Measurements from ENCODE around the gene OMA1. TPM values are rescaled to one million over a fixed set of nuclear protein-coding genes. Genes with fewer than 3 reads are reported as not detected.
A peak's percentile ranks its signal among the peaks of the same experiment; 100 is the strongest.

Gene OMA1
- polyA plus RNA-seq, 1 donor, result 33.7 TPM

DNA sequence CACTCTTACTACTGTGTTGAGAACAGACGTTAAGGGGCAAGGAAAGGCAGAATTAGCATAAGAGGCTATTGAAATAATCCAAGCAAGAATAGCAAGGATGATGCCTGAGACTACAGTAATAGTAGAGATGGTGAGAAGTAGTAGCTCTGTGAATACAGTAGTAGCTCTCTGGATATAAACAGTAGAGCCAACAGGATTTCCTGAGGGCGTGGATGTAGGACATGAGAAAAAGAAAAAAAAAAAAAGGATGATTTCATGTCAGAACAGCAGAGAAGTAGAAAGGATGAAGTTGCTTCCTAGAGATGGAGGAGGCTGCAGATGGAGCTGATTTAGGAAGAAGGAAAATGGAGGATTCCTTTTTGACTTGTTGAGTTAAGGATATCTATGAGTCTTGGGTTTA is 112.3 kb downstream of the OMA1 start:
- H3K4me3 ChIP-seq (ENCODE audit: low read length), result no peak overlapping the region
- DNase-seq, result no peak
- no peaks in the 10 kb centered on the region for H3K36me3 ChIP-seq (ENCODE audit: control insufficient read depth, insufficient read depth, low read length)
- no peaks in the 10 kb centered on the region for H3K4me1 ChIP-seq (ENCODE audit: control insufficient read depth, insufficient read depth, low read length)
- no peaks in the 10 kb centered on the region for H3K27me3 ChIP-seq (ENCODE audit: control insufficient read depth, insufficient read depth, low read length)
- H3K27ac ChIP-seq (ENCODE audit: low read length), result no peak overlapping the region
- no peaks in the 10 kb centered on the region for H3K9me3 ChIP-seq (ENCODE audit: control insufficient read depth, low read depth, low read length)
- 85% methylated on average over 1 of the region's 2 CpGs for WGBS (ENCODE audit: insufficient coverage, low lambda C conversion rate)

DNA sequence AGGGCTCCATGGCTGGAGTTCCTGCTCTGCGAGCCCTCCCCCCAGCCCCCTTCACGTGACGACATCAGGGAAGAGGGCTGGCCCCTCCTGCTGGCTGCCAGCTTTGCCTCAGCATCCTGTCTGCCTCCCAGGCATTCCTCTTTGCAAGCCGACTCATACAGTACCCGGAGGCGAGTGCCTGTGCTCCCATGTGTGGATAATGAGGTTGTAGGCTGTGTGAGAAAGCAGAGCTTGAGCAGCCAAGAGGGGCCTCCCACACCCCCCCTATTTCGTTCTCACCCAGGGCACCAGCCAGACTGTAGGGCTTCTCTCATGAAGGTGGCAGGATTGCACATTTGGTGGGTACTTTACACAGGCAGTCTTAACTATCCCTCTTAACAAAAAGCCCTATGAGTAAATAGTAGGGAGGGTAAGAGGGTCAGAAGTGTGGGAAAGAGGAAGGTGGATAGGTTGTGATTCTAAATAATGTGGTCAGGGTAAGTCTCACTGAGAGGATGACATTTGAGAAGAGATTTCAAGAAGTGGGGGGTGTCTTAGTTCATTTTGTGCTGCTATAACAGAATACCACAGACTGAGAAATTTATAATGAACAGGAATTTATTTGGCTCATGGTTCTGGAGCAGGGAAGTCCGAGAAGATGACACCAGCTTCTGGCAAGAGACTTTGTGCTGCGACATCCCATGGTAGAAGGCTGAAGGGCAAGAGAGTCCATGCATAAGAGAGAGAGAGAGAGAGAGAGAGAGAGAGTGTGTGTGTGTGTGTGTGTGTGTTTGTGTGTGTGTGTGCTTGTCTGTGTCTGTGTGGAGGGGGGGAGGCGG is 113.5 kb downstream of the OMA1 start:
- no peaks in the 10 kb centered on the region for H3K27me3 ChIP-seq (ENCODE audit: control insufficient read depth, insufficient read depth, low read length)
- H3K4me3 ChIP-seq (ENCODE audit: low read length), result no peak overlapping the region
- peak in 1 of 2 donors; percentile 12 for DNase-seq
- WGBS (ENCODE audit: insufficient coverage, low lambda C conversion rate), result no CpG with 5 or more reads among the region's 10 CpGs
- H3K36me3 ChIP-seq (ENCODE audit: control insufficient read depth, insufficient read depth, low read length), result no peaks in the 10 kb centered on the region
- no peaks in the 10 kb centered on the region for H3K9me3 ChIP-seq (ENCODE audit: control insufficient read depth, low read depth, low read length)
- no peaks in the 10 kb centered on the region for H3K4me1 ChIP-seq (ENCODE audit: control insufficient read depth, insufficient read depth, low read length)
- no peak overlapping the region for H3K27ac ChIP-seq (ENCODE audit: low read length)

DNA sequence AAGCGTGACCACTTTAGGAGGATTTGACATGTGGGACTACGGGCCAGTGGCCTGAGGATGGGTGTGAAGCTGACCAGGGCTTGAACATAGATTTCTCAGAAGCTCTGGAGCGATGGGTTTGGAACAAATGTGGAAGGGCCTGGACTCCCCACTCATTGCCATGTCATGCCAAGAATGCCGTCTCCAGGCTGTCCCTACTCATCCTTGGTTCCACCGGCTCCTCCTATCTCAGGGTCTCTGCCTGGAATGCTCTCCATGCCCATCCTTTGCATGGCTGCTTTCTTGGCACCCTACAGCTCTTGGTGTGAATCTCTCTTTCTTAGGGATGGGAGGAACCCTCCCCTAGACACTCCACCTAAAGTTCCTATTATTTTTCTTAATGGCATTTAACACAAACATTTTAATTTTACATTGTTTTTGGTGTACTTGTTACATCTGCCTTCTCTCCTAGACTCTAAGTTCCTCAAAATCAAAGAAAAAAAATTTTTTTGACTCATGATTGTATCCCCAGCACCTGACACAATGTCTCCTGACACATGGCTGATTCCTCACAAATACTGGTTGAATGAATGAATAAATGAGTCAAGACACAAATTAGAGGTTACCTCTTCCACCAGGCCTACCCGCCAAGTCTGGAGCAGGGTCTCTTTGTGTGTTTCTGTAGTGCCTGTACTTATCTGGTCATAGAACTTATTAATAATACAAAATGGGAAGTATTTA is 114.5 kb downstream of the OMA1 start:
- no peaks in the 10 kb centered on the region for H3K27me3 ChIP-seq (ENCODE audit: control insufficient read depth, insufficient read depth, low read length)
- H3K4me3 ChIP-seq (ENCODE audit: low read length), result no peak overlapping the region
- no peaks in the 10 kb centered on the region for H3K36me3 ChIP-seq (ENCODE audit: control insufficient read depth, insufficient read depth, low read length)
- no peak overlapping the region for H3K27ac ChIP-seq (ENCODE audit: low read length)
- H3K4me1 ChIP-seq (ENCODE audit: control insufficient read depth, insufficient read depth, low read length), result no peaks in the 10 kb centered on the region
- no peaks in the 10 kb centered on the region for H3K9me3 ChIP-seq (ENCODE audit: control insufficient read depth, low read depth, low read length)
- DNase-seq, result no peak
- no CpG with 5 or more reads among the region's 6 CpGs for WGBS (ENCODE audit: insufficient coverage, low lambda C conversion rate)

Other genes starting within 250 kb of the OMA1 start
- 2.6 TPM for gene TACSTD2, start 30.5 kb upstream of the OMA1 start, polyA plus RNA-seq
- gene MYSM1, start 153.3 kb upstream of the OMA1 start, polyA plus RNA-seq, result 43.8 TPM
- 385 TPM for gene JUN, start 237.3 kb upstream of the OMA1 start, polyA plus RNA-seq